Middle frontal gyrus (tissue), 1 donor: ENCODE results near the gene RIPPLY3.

Source experiments
- DNase-seq: peaks from one replicate; pipeline ENCODE4 v3.0.0-alpha.2; 2015; ENCODE audit warnings: low spot score; ENCODE audit errors: extremely low spot score

RIPPLY3 gene, protein sequence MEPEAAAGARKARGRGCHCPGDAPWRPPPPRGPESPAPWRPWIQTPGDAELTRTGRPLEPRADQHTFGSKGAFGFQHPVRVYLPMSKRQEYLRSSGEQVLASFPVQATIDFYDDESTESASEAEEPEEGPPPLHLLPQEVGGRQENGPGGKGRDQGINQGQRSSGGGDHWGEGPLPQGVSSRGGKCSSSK

DNA sequence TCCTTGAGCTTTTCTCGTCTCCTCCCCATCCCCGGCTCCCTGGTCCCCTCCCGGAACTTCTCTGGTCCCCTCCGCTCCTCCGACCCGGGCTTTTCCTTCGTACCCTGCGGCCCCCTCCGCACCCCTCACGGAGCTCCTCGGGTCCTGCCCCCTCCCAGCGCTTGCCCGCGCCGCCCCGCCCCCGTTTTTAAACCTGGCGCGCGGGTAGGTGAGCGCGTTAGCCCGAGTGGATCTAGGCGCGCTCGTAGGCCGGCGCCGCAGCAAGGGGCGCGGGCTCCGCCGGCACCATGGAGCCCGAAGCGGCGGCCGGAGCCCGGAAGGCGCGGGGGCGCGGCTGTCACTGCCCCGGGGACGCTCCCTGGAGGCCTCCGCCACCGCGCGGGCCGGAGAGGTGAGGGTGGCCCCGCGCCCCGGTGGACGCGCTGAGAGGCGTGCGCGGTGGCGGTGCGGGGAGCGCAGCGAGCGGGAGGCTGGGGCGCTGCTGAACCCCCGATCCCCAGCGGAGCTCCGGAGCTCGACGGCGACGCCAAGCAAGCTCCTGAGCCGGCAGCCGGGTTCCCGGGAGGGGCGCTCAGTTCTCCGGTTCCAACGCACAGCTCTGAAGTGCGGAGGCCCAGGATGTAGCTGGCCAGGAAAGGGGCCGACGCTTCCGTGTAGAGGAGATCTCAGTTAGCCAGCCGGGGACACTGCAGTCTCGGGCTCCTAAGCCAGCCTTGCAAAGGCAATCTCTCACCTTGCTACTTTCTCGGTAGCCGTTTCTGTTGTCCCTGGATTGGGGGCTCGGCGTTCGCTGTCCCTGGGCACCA, at the start of gene RIPPLY3:
TSS of gene RIPPLY3 (plus strand) at position 217 of the 806 bp plus-strand sequence. CDS start at position 288, 71 bp downstream.
- DNase-seq, result no peak

DNA sequence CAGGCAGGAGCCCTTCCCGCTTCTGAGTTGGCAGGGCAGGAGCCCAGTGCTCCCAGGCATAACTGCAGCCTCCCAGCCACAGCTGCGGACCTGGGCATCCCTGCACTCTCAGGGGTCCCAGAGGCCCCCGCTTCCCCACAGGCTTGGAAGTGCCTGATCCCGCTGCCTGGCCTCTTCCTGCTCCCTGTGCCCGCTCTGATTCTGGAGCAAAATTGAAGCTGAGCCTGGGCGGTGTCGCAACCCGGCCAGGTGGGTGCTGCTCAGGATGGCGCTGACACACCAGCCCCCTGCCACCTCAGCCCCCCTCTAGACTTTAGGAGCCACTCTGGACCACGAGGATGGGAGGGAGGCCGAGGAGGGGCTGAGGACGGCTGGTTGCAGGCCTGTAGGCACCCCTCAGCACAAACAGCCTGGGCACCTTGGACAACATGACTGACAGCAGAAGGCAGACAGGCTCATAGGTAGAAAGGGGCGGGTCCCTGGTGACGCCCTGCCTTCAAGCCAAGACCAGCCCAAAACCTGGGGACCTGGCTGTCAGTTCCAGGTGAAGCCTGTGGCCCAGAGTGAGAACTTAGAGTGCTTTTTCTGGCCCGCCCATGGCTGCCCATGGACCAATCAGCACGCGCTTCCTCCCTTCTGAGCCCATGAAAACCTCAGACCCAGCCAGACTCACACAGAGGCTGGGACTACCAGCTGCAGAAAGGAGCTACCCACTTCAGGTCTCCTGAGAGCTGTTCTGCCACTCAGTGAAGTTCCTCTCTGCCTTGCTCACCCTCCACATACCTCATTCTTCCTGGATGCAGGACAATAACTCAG, 47.3 kb upstream of the RIPPLY3 start:
- no peak for DNase-seq

- peak; percentile 20 for DNase-seq
These were observed 45.7 kb upstream of the RIPPLY3 start for GRCh38 chr21:36960676-36961284.

GRCh38 chr21:36962098-36962780, 44.3 kb upstream of the RIPPLY3 start:
- DNase-seq, result no peak

GRCh38 chr21:36964398-36964797, 42.1 kb upstream of the RIPPLY3 start:
- DNase-seq, result no peak

DNA sequence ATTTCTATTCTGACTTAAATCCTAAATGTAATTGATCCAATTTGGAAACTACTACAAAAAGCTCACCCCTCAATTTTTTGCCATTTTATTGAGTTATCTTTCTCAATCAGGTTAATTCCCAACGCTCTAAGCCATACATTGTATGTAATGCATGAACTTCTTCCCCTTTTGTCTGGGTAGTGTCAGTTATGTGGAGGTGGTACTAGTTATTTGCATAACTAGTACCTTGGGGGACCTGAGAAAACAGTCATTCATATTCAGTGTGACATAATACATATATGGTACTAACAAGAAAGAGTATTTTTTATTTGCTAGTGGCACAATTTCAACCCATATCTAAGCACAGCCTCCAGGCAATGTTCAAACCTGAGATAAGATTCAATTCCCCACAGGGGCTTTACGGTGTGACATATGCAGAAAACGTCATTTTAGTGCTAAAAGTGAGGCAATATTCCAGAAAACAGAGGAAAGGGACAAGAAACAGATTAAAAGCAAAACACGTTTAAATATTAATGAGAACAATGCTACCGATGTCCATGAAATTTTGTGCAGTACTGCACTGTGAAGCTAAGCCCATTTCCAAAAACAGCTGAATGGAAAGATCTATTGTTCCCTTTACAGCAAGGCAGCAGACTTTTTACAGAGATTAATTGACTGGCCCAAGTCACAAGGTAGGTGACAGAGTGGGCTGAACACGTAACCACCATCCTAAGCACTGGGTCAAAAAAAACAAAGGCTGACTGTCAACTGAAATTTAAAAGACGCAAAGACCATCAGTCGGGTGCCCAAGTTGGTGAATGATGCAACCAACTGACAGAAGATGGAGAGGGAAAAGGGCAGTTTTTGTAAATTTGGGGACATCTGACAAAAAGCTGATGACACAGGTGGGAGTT, 41.4 kb upstream of the RIPPLY3 start:
- DNase-seq, result no peak

GRCh38 chr21:36965720-36966065, 40.8 kb upstream of the RIPPLY3 start:
- DNase-seq, result no peak

- no peak for DNase-seq
These were observed 40.3 kb upstream of the RIPPLY3 start, which contains the start of gene HLCS for GRCh38 chr21:36966066-36966820. Gene HLCS (minus strand): TSS chr21:36966669. CDS start chr21:36966638, 31 bp downstream.

- DNase-seq, result no peak
These were observed 39.4 kb upstream of the RIPPLY3 start for GRCh38 chr21:36966821-36967768.

- DNase-seq, result no peak
These were observed 38.1 kb upstream of the RIPPLY3 start for GRCh38 chr21:36968414-36968813.

DNA sequence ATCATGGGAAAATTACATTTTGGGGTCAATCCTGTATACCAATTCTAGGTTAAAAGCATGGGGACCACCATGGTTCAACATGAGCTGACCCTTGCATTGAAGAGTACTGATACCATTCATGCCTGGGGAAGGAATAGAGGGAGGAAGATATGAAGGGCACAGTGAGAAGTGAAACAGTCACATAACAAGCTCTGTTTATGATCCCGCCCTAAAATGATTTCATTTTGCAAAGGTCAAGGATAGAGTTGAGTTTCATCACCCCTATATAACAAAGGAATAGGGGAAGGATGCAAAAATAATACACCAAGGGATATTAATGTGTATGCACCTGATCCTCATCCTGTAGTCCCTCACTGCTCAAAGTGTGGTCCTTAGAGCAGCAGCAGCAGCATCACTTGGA, 37.5 kb upstream of the RIPPLY3 start:
- no peak for DNase-seq

- no peak for DNase-seq
These were observed 32.3 kb upstream of the RIPPLY3 start for GRCh38 chr21:36973986-36974850.

- no peak for DNase-seq
These were observed 31.7 kb upstream of the RIPPLY3 start for GRCh38 chr21:36974851-36975192.

GRCh38 chr21:36976228-36976861, 30.2 kb upstream of the RIPPLY3 start:
- no peak for DNase-seq

DNA sequence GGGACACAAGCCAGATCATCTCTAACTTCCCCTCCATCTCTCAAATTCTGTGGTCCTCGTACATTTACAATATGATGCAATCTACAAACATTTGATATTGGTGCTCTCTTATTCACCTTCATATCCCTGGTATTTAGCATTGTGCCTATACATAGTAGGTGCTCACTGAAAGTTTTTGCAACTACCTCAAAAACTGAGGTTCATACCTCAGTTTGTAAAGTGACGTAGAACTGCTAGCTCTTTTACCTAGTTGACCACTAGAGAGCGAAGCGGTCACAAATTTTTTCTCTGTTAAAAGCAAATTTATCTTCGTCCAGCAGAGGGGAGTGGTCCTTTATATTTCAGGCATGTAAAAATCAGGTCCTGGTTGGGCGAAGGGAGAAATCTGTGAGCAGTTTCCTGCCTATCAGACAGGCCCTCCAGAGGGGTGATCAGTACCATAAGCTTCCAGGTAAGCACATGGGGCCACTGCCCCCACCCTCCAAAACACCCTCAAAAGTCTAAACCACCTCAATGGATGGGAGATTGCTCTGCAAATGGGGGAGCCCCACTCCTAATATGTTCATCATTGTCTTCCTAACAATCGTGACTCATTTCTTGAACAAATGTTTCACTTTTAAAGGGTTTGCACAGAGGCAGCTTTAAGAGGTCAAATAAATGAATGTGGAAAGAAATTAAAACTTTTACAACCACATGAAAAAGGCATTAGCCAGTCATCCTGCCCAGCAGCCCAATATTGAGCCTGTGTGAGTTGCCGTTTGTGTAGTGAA, 29.4 kb upstream of the RIPPLY3 start:
- DNase-seq, result no peak
